Coronary artery (tissue), 2 donors: Measurements from ENCODE around the gene OSBPL1A.

Experiments used
- DNase-seq: peaks from one replicate; pipeline ENCODE4 v3.0.0-alpha.2; 2017; ENCODE audit warnings: low spot score
- H3K27ac ChIP-seq, 2 donors: fragments of 200-600 bp; sonication (generic); one replicate each; pipeline ENCODE4 v1.5.1; 2016 to 2019
- H3K4me3 ChIP-seq: fragments of 200-600 bp; sonication (generic); 2 replicates; pipeline ENCODE4 v1.5.1; 2016; ENCODE audit warnings: mild to moderate bottlenecking, moderate library complexity
- CTCF ChIP-seq: fragments of 200-600 bp; sonication (generic); IDR thresholded peaks from one replicate; pipeline ENCODE4 v1.5.1; 2019; ENCODE audit warnings: antibody characterized with exemption

The OSBPL1A gene

GRCh38 chr18:24187049-24187448 lies 210.6 kb downstream of the OSBPL1A start:
- no peak overlapping the region for H3K27ac ChIP-seq
- DNase-seq = no peak
- H3K4me3 ChIP-seq = no peak overlapping the region
- TF ChIP-seq CTCF = no peak

GRCh38 chr18:24185805-24186204 lies 211.8 kb downstream of the OSBPL1A start:
- no peak overlapping the region for H3K4me3 ChIP-seq
- no peak overlapping the region for H3K27ac ChIP-seq
- TF ChIP-seq CTCF = no peak
- no peak for DNase-seq

DNA sequence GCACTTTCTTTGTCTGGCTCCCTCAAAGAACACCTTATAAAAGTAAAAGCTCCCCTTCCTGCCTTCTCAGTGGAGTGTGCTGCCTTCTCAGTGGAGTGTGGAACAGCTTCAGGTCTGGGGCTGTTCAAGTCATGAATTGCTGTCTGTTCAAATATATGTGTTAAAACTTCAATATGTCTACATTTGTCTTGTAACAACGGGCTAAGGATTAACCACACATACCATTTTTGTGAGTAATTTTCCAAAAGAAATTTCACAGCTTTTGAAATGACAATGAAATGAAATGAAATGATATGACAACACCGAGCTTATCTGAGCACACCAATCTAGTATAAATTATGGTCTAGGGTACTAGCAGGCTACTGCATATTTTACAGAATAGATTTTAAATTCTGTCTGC lies 215.8 kb downstream of the OSBPL1A start:
- Histone ChIP-seq H3K4me3 (no peak overlapping the region), H3K27ac (no peak overlapping the region)
- TF ChIP-seq CTCF = no peak
- DNase-seq = no peak

- Histone ChIP-seq H3K27ac (no peak overlapping the region), H3K4me3 (no peak overlapping the region)
- TF ChIP-seq CTCF = no peak
- DNase-seq = no peak
Measured at GRCh38 chr18:24180048-24180447, 217.6 kb downstream of the OSBPL1A start.

GRCh38 chr18:24177499-24178133 lies 220.0 kb downstream of the OSBPL1A start:
- no peak overlapping the region for H3K27ac ChIP-seq
- DNase-seq = no peak
- no peak for TF ChIP-seq CTCF
- H3K4me3 ChIP-seq = no peak overlapping the region

DNA sequence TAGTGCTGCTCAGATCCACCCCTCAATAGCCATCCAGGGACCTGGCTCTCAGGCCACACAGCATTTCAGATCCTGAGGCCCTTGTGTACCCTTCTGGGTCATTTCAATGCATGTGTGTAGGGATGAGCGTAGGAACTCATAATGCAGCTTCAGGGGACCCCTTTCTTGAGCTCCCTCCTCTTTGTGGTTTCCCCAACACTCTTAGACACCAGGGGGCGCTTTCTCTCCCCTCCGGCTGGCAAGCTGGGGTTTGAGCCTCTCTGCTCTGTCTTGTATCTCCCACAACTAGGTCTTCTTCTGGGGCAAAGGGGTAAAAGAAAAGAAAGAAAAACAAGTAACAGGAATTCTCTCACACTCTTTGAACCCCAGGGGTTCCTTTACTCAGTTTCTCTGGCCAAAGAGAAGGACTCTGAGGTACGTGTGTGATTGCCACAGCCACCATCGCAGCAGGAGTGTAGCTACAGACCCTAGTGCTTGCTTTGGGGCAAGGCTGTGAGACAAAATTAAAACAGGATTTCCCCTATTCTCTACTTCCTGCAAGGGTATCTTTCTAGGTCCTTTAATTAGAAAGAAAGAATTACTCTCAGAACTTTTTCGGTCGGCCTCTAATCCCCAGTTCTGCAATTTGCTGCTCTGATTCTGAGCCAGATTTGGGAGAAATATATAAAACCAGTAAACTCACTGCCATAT lies 220.8 kb downstream of the OSBPL1A start:
- H3K4me3 ChIP-seq = no peak overlapping the region
- no peak overlapping the region for H3K27ac ChIP-seq
- no peak for TF ChIP-seq CTCF
- DNase-seq = no peak

DNA sequence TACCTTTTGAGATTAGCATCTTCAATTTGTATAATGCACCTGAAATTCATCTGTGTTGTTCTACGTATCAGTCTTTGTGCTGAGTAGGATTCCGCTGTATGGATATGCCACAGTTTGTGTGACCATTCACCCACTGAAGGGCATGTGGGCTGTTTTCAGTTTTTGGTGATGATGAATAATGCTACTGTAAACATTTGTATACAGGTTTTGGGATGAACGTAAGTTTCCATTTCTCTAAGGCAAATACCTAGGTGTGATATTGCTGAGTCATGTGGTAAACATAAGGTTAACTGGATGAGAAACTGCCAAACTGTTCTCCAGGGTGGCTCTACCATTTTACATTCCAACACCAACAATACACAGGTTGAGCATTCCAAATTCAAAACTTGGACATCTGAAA lies 223.6 kb downstream of the OSBPL1A start:
- no peak for DNase-seq
- Histone ChIP-seq H3K4me3 (no peak overlapping the region), H3K27ac (no peak overlapping the region)
- TF ChIP-seq CTCF = no peak
